Measurements from ENCODE around the gene HEG1. TPM values are rescaled to one million over a fixed set of nuclear protein-coding genes. Genes with fewer than 3 reads are reported as not detected.

The HEG1 gene
- total RNA-seq, 1 experiment from 2014 or later, result 14.6 TPM

- TF ChIP-seq STAT6 (CRISPR knock-in tag; conservative IDR thresholded peaks at IDR 0.05; ENCODE audit: low read depth), result no peak
- TF ChIP-seq HMGXB4 (CRISPR knock-in tag; IDR thresholded peaks at IDR 0.05), result no peak
- TF ChIP-seq MAX (CRISPR knock-in tag; IDR thresholded peaks at IDR 0.05), result no peak
- TF ChIP-seq ATF2 (CRISPR knock-in tag; IDR thresholded peaks at IDR 0.05; ENCODE audit: borderline replicate concordance, low read depth), result no peak
- TF ChIP-seq SMAD4 (CRISPR knock-in tag; IDR thresholded peaks at IDR 0.05), result no peak
These were observed 9.8 kb downstream of the HEG1 start (continued) for GRCh38 chr3:125045965-125046364.

GRCh38 chr3:125045194-125045593, 10.6 kb downstream of the HEG1 start:
- TF ChIP-seq GTF2I (CRISPR knock-in tag; conservative IDR thresholded peaks at IDR 0.05) (no peak), ATF3 (CRISPR knock-in tag; conservative IDR thresholded peaks at IDR 0.05) (no peak), TEAD4 (CRISPR knock-in tag; IDR thresholded peaks at IDR 0.05) (no peak), AR (CRISPR knock-in tag; IDR thresholded peaks at IDR 0.05) (no peak), CTCF (IDR thresholded peaks at IDR 0.05) (no peak), GABPB1 (CRISPR knock-in tag; IDR thresholded peaks at IDR 0.05) (no peak), ZNF121 (CRISPR knock-in tag; IDR thresholded peaks at IDR 0.05) (no peak), NFYB (CRISPR knock-in tag; conservative IDR thresholded peaks at IDR 0.05; ENCODE audit: low read depth) (no peak), E2F4 (CRISPR knock-in tag; IDR thresholded peaks at IDR 0.05; ENCODE audit: borderline replicate concordance, low read depth) (no peak), ZNF138 (CRISPR knock-in tag; conservative IDR thresholded peaks at IDR 0.05) (no peak), USF1 (CRISPR knock-in tag; IDR thresholded peaks at IDR 0.05) (no peak), IRF1 (CRISPR knock-in tag; IDR thresholded peaks at IDR 0.05) (no peak), ZMAT4 (CRISPR knock-in tag; IDR thresholded peaks at IDR 0.05) (no peak), FOXP1 (CRISPR knock-in tag; IDR thresholded peaks at IDR 0.05; ENCODE audit: borderline replicate concordance) (no peak), ZNF317 (CRISPR knock-in tag; IDR thresholded peaks at IDR 0.05; ENCODE audit: borderline replicate concordance, low read depth) (no peak)
- DNase-seq (ENCODE audit: low spot score) (no peak), ATAC-seq (no peak)
- CTCF ChIA-PET, result no interaction called here
- POLR2A ChIA-PET, result no interaction called here
- Mint-ChIP-seq H3K27ac (no peak overlapping the region), H3K4me1 (peaks cover 14% of the 10 kb centered on the region), H3K36me3 (no peaks in the 10 kb centered on the region), H3K9me3 (no peaks in the 10 kb centered on the region), H3K27me3 (ENCODE audit: low read depth) (no peaks in the 10 kb centered on the region), H3K4me3 (no peak overlapping the region)
